ENCODE measurements around the gene PRUNE2.

Gene PRUNE2

GRCh38 chr9:76732341-76732958 lies 173.5 kb downstream of the PRUNE2 start:
- no peak for DNase-seq (ENCODE audit: low spot score)

- DNase-seq (ENCODE audit: low spot score): no peak
Measured at GRCh38 chr9:76730801-76731200, 175.1 kb downstream of the PRUNE2 start.

DNA sequence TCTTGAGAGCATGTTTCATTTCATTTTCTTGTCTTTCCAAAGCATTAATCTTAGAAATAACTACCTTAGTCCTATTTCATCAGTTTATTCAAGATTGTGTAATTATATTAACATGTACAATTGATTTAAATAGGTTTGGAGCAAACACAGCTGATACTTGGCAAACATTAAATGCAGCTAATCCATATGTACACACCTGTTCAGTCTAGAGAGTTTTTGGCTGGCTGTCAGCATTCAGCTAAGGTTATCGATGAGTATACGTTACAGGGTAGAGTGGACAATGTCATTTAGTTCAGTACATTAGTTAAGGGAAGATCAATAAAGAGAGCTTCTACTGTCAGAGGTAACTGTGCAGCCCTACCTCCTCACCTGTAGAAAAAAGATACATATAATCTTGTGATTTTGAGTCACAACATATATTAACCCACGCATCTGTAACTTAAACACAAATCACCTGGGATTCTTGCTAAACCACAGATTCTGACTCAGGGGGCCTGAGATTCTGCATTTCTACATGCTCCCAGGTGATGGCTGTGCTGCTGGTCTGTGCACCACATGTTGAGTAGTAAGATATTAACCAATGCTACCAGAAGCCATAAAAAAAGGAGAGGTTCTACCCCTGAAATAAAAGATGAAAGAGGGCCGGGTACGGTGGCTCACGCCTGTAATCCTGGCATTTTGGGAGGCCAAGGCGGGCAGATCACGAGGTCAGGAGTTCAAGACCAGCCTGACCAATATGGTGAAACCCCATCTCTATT lies 175.8 kb downstream of the PRUNE2 start:
- DNase-seq (ENCODE audit: low spot score): no peak

- DNase-seq (ENCODE audit: low spot score): no peak
Measured at GRCh38 chr9:76729116-76729515, 176.8 kb downstream of the PRUNE2 start.

- DNase-seq (ENCODE audit: low spot score): no peak
Measured at GRCh38 chr9:76725885-76726284, 180.0 kb downstream of the PRUNE2 start.

- DNase-seq (ENCODE audit: low spot score): no peak
Measured at GRCh38 chr9:76725011-76725546, 180.8 kb downstream of the PRUNE2 start.

- no peak for DNase-seq (ENCODE audit: low spot score)
Measured at GRCh38 chr9:76720245-76720644, 185.7 kb downstream of the PRUNE2 start.

DNA sequence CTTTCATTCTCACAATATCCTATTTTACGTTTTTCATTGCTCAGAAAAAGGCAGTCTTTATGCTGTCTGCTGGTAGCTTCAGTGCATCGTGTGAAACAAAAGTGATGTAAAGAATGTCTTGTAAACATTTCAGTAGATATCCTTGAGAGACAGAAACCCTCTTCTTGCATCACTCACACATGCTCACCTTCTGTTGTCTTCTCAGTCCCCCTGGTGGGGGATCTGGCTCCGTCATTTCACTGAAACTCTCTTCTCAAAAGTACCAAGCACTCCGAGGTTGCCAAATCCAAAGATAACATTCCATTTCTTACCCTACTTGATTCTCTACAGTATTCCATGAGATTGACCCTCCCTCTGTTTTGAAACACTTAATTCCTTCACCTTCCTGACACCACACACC lies 187.7 kb downstream of the PRUNE2 start:
- no peak for DNase-seq (ENCODE audit: low spot score)

DNA sequence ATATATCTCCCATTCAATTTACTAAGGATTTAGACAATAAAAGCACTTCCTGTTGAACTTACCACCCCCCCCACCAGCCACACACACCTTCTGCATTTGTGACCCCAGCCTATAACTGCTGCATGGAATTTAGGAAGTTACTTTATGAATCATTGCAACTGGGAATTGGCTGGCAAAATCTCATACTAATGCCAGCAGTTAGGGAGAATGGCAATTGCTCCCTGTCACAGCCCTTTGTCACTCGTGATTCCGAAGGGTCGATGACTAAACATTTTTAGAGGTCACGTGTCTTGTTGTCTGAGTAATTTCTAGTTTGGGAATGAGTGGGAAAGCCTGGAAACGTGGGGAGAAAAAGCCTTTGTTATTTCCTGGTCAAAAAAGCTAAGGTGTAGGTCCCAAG lies 188.3 kb downstream of the PRUNE2 start:
- DNase-seq (ENCODE audit: low spot score): no peak

- DNase-seq (ENCODE audit: low spot score): no peak
Measured at GRCh38 chr9:76717176-76717575, 188.7 kb downstream of the PRUNE2 start.

DNA sequence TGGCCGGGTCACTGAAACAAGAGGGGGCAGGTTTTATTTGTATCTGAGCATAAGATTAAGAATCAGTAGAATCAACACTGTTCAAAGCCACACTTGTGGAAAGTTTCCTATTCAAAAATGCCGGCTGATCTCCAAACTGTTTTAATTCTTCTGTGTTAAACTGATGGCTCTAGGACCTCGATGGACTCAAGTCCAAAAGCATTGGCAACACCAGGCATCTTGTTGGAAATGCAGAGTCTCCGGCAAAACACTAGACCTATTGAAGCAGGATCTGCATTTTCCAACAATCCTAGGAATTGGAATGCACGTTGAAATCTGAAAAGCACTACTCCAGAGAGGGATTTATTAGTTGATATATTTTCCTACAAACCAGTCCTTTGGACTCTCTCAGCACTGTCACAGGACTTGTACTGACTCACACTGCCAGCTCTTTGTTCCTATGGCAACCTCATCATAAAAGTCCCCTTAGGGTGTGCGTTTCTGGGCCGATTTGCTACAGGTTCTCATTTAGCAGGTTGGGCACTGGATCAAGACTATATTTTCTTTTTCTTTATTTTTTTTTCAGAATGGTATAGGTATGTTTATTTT lies 189.7 kb downstream of the PRUNE2 start:
- DNase-seq (ENCODE audit: low spot score): no peak

DNA sequence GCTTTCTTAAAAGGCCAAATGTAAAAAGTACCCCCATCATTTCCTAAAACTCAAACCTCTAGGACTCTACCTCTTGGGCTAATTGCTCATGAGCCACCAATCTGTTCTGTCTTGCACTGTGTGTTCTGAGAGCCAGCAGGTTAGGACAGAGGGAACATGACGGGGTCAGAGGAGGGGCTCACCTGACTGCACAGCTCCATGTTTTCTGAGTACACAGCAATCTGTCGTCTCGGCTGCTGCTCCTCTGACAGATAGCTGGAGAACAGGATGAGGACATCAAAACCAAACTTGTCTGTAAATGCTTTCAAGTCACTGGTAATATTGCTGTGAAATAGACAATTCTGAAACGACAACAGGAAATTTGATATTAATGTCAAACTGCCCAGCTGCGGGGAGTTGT lies 192.5 kb downstream of the PRUNE2 start:
- no peak for DNase-seq (ENCODE audit: low spot score)

DNA sequence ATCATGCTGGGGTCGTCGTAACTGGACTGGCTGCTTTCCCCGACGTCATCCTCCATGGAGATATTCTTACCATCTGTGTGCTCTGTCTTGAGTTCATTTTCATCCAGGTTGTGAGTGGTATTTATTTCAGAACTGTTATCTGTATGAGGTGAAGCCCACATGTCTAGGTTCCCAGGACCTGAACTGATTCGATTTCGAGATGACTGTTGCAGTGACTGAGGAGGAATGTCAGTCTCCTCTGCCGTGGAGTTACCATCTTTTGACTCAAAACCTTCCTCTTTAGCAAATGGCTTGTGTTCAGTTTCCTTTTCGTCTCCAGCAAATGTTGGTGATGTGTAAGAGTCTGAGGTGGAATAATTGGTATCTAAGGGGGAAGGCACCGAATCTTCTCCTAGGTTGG lies 196.9 kb downstream of the PRUNE2 start:
- DNase-seq (ENCODE audit: low spot score): no peak

GRCh38 chr9:76707510-76707909 lies 198.4 kb downstream of the PRUNE2 start:
- no peak for DNase-seq (ENCODE audit: low spot score)

DNA sequence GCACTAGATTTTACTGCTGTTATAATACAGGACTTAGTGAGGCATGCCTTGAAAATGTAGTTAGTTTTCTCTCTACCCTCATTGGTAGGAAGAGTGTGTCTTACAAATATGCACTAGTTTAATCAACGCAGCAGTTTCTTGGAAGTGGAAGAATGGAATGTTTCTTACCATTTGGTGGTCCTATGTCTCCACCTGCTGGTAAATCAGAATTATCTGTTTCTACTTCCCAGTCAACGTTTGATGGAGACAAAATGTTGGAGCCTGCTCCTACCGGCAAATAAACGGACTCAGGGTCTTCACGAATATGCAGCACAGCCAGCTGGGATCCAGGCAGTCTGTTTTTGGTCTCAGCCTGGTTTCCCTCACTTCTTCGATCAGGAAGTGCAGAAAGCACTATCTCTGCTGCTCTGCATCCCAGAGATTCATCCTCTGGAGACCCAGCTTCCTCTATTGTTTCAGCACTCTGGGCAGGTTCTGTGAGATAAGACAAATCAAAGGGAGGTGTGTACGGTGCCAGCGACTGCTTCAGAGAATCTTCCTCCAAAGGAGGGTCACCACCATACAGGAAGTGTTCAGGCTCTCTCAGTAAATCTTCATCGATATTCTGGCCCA lies 201.2 kb downstream of the PRUNE2 start:
- DNase-seq (ENCODE audit: low spot score): peak; percentile 40

DNA sequence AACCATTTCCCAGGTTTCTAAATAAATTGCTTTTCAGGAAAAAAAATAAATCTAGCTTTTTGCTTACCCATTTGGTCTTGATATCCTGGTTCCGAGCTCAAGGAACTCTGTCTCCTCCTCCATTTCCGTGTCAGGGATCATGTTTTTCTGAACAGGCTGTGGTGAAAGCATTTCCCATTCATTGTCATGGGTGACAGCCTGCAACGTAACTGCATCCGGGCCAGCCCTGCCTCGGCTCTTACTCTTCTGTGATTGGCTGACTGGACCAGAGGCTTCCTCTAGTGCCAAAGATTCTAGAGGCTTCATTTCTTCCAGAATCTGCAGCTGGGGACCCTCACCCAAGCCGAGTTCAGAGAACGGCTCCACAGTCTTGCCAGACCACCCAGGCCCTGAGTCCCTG lies 202.6 kb downstream of the PRUNE2 start:
- no peak for DNase-seq (ENCODE audit: low spot score)

DNA sequence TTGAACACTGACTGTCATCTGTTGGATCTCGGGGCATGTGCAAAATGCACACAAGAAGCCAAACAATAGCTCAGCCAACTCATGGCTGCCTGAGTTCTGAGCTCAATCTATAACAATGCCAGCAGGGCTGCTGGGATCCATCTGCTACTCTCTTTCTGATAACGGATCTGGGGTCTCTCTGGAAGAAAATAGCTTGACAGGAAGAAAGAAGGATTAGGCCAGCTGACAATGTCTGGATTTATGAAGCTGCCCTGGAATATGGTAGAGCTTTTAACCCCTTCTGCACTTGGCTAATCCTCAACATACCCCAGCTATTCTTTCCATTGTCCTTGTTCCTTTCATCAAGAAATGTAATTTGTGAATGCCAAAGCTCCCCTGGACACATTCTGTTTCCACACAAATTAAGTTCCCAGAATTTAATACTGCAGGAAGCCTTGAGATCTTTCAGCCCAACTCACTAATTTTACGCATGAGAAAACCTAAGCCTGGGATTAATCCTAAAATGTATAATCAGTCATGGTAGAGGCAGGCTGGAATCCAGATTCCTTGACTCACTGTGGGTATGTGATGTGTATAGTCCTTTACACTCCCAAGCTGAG lies 204.4 kb downstream of the PRUNE2 start:
- DNase-seq (ENCODE audit: low spot score): no peak

DNA sequence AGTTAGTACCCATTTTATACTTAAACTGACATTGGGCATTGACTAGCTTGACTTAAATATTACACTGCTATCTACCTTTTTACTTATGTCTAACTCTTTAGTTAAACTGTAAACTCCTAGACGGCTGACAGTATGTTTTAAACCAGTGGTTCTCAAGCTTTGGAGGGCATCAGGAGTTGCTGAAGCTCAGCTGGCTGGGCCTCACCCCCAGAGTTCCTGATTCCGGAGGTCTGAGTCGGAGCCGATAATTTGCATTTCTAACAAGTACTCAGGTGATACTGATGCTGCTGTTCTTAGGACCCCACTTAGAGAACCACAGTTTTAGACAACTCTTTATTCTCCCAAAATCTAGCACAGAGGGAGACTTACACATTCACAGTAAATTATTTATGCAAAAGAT lies 205.0 kb downstream of the PRUNE2 start:
- no peak for DNase-seq (ENCODE audit: low spot score)

- no peak for DNase-seq (ENCODE audit: low spot score)
Measured at GRCh38 chr9:76699971-76700370, 205.9 kb downstream of the PRUNE2 start.

- no peak for DNase-seq (ENCODE audit: low spot score)
Measured at GRCh38 chr9:76697554-76697953, 208.4 kb downstream of the PRUNE2 start.

GRCh38 chr9:76697081-76697480 lies 208.8 kb downstream of the PRUNE2 start:
- DNase-seq (ENCODE audit: low spot score): no peak

DNA sequence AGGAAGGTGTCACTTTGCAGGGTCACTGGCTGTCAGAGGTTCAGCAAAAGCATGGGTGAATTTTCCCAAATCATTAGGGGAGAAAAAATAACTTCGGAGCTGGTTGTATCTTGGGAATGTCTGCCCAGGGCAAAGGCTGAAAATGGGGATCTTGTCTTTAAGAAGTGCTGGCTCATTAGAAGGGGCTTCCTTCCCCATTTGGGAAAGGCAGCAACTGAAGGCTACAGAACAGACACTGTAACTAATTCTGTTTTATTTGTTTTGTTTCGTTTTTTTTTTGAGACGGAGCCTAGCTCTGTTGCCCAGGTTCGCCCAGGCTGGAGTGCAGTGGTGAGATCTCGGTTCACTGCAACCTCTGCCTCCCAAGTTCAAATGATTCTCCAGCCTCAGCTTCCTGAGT lies 212.0 kb downstream of the PRUNE2 start:
- DNase-seq (ENCODE audit: low spot score): no peak

All from CD4-positive, alpha-beta T cell treated with Interleukin-6 at 100 ng/mL for 8 hours (primary cell).